Measurements from ENCODE around the gene DPP9. TPM values are rescaled to one million over a fixed set of nuclear protein-coding genes. Genes with fewer than 3 reads are reported as not detected.

Gene DPP9
- total and polyA plus RNA-seq, 2 of the 13 experiments (the other 11 are each of a cell fraction or from before 2014, with no cell fraction given) = 8.4 to 25.8 TPM

GRCh38 chr19:4732680-4733114 lies 9.1 kb upstream of the DPP9 start:
- POLR2A ChIA-PET = interaction anchor here (1.9 kb wide), 1 partner anchor 58 kb away, joined by 12 read pairs; the partner anchor contains the start of gene FEM1A
- TF ChIP-seq STAT5B (CRISPR knock-in tag; IDR thresholded peaks at IDR 0.05) = no peak
- no peak for TF ChIP-seq ZNF30 (CRISPR knock-in tag; IDR thresholded peaks at IDR 0.05)
- TF ChIP-seq, protein P1, sequence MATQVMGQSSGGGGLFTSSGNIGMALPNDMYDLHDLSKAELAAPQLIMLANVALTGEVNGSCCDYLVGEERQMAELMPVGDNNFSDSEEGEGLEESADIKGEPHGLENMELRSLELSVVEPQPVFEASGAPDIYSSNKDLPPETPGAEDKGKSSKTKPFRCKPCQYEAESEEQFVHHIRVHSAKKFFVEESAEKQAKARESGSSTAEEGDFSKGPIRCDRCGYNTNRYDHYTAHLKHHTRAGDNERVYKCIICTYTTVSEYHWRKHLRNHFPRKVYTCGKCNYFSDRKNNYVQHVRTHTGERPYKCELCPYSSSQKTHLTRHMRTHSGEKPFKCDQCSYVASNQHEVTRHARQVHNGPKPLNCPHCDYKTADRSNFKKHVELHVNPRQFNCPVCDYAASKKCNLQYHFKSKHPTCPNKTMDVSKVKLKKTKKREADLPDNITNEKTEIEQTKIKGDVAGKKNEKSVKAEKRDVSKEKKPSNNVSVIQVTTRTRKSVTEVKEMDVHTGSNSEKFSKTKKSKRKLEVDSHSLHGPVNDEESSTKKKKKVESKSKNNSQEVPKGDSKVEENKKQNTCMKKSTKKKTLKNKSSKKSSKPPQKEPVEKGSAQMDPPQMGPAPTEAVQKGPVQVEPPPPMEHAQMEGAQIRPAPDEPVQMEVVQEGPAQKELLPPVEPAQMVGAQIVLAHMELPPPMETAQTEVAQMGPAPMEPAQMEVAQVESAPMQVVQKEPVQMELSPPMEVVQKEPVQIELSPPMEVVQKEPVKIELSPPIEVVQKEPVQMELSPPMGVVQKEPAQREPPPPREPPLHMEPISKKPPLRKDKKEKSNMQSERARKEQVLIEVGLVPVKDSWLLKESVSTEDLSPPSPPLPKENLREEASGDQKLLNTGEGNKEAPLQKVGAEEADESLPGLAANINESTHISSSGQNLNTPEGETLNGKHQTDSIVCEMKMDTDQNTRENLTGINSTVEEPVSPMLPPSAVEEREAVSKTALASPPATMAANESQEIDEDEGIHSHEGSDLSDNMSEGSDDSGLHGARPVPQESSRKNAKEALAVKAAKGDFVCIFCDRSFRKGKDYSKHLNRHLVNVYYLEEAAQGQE (IDR thresholded peaks at IDR 0.05; ENCODE audit: borderline replicate concordance in 1 of 2, low read depth in 1 of 2, low read length in 2 of 2) = peak in 1 of 2 experiments; percentile 65; a peak in 1 of 4 replicates
- TF ChIP-seq ZNF335 (CRISPR knock-in tag; IDR thresholded peaks at IDR 0.05) = no peak
- TF ChIP-seq, protein P2, sequence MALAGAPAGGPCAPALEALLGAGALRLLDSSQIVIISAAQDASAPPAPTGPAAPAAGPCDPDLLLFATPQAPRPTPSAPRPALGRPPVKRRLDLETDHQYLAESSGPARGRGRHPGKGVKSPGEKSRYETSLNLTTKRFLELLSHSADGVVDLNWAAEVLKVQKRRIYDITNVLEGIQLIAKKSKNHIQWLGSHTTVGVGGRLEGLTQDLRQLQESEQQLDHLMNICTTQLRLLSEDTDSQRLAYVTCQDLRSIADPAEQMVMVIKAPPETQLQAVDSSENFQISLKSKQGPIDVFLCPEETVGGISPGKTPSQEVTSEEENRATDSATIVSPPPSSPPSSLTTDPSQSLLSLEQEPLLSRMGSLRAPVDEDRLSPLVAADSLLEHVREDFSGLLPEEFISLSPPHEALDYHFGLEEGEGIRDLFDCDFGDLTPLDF (CRISPR knock-in tag; IDR thresholded peaks at IDR 0.05) = no peak
- 0 out of 2 replicates have a peak, but pooled peaks have one; percentile 11 for TF ChIP-seq RXRB (CRISPR knock-in tag; IDR thresholded peaks at IDR 0.05; ENCODE audit: borderline replicate concordance)
- peak; percentile 84 for TF ChIP-seq SMC3 (IDR thresholded peaks at IDR 0.05; ENCODE audit: low read length)
- TF ChIP-seq ZNF619 (CRISPR knock-in tag; IDR thresholded peaks at IDR 0.05) = no peak
- no peak for TF ChIP-seq RBM39 (IDR thresholded peaks at IDR 0.05; ENCODE audit: low read depth, low read length, poor library complexity, severe bottlenecking)
- no peak for TF ChIP-seq ZNF281 (CRISPR knock-in tag; IDR thresholded peaks at IDR 0.05; ENCODE audit: borderline replicate concordance)
- TF ChIP-seq, protein P3, sequence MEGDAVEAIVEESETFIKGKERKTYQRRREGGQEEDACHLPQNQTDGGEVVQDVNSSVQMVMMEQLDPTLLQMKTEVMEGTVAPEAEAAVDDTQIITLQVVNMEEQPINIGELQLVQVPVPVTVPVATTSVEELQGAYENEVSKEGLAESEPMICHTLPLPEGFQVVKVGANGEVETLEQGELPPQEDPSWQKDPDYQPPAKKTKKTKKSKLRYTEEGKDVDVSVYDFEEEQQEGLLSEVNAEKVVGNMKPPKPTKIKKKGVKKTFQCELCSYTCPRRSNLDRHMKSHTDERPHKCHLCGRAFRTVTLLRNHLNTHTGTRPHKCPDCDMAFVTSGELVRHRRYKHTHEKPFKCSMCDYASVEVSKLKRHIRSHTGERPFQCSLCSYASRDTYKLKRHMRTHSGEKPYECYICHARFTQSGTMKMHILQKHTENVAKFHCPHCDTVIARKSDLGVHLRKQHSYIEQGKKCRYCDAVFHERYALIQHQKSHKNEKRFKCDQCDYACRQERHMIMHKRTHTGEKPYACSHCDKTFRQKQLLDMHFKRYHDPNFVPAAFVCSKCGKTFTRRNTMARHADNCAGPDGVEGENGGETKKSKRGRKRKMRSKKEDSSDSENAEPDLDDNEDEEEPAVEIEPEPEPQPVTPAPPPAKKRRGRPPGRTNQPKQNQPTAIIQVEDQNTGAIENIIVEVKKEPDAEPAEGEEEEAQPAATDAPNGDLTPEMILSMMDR (CRISPR knock-in tag; IDR thresholded peaks at IDR 0.05) = peak; percentile 89
- no peak for TF ChIP-seq GTF2F1 (IDR thresholded peaks at IDR 0.05; ENCODE audit: low read length)
- TF ChIP-seq ZNF768 (CRISPR knock-in tag; IDR thresholded peaks at IDR 0.05) = no peak
- TF ChIP-seq ZFAT (CRISPR knock-in tag; conservative IDR thresholded peaks at IDR 0.05) = no peak
- no peak for TF ChIP-seq SIX1 (CRISPR knock-in tag; IDR thresholded peaks at IDR 0.05; ENCODE audit: borderline replicate concordance)

More at GRCh38 chr19:4732680-4733114, 9.1 kb upstream of the DPP9 start:
- no TSS peak for BruUV-seq (replicated peaks)
- intact Hi-C loops (cut with micrococcal nuclease; ENCODE audit: unreplicated experiment) (loop anchor here (1.0 kb wide), 1 partner anchor 59 kb away; the partner anchor contains the start of gene FEM1A), in situ Hi-C loops (cut with HindIII; ENCODE audit: extremely low pct_ligation_motif_present, low pct_unique_long_range_greater_than_20kb) (loop anchor here (5.0 kb wide), 1 partner anchor 60 kb away; the partner anchor contains the start of gene FEM1A)
- CTCF ChIA-PET (ENCODE audit: low intra/inter-chr PET ratio, low total read pairs) = interaction anchor here (5.1 to 5.7 kb wide), 2 partner anchors 58 to 71 kb away, joined by 59 to 68 read pairs; partner anchors contain the start of gene FEM1A
- H3K27me3 ChIP-seq (ENCODE audit: control insufficient read depth in 1 of 2, insufficient read depth in 2 of 2, low read length in 2 of 2) = peaks cover 0 to 6% of the 10 kb centered on the region in 2 experiments; a peak in 1 of 5 replicates
- H3K9ac ChIP-seq (ENCODE audit: insufficient read depth, low read depth, low read length) = no peak overlapping the region
- WGBS (ENCODE audit: low lambda C conversion rate) = 23% methylated on average over 8 of the region's 8 CpGs
- H3K4me1 ChIP-seq (ENCODE audit: insufficient read depth, low read length) = peaks cover 32% of the 10 kb centered on the region
- 0 out of 2 replicates have a peak overlapping the region, but pooled peaks have one; percentile 6 for H3K4me2 ChIP-seq (ENCODE audit: low read depth, low read length)
- FAIRE-seq (peak; percentile 90), DNase-seq (ENCODE audit: low spot score) (peak; percentile 63), ATAC-seq (peak; percentile 76)
- no peak overlapping the region for H3K4me3 ChIP-seq (replicated peaks in 1 of 3; ENCODE audit: insufficient read depth in 1 of 3, low read depth in 2 of 3, low read length in 3 of 3)
- H4K20me1 ChIP-seq (ENCODE audit: insufficient read depth, low read length) = no peaks in the 10 kb centered on the region
- no peak overlapping the region for H2AFZ ChIP-seq (ENCODE audit: low read length)
- no peaks in the 10 kb centered on the region for H3K9me3 ChIP-seq (ENCODE audit: low read length)
- H3K27ac ChIP-seq (ENCODE audit: extremely low read length, insufficient read depth, low read length) = no peak overlapping the region
- H3K36me3 ChIP-seq (replicated peaks in 1 of 2; ENCODE audit: control insufficient read depth in 1 of 2, insufficient read depth in 2 of 2, low read length in 2 of 2) = no peaks in the 10 kb centered on the region
- H3K79me2 ChIP-seq (ENCODE audit: insufficient read depth, low read length) = no peaks in the 10 kb centered on the region
